Endothelial cell of umbilical vein (primary cell): ENCODE results near the gene HTT.

Experiments used
- CTCF ChIP-seq, 2 donors: IDR thresholded peaks; 1 replicate in 1 of 2; 2 replicates in 1 of 2; pipeline ENCODE4 v1.5.1; 2011; ENCODE audit warnings: low read length in 2 of 2, mild to moderate bottlenecking in 2 of 2, moderate library complexity in 2 of 2, control low read depth in 1 of 2, inconsistent platforms in 1 of 2, low read depth in 1 of 2; ENCODE audit not compliant: insufficient read depth in 1 of 2; ENCODE audit errors: extremely low read depth in 1 of 2
- EZH2 ChIP-seq: IDR thresholded peaks from 2 replicates; pipeline ENCODE4 v1.6.1; 2012; ENCODE audit warnings: borderline replicate concordance, low read depth, mild to moderate bottlenecking, moderate library complexity, low read length, inconsistent platforms; ENCODE audit not compliant: severe bottlenecking
- FOS ChIP-seq: IDR thresholded peaks from 2 replicates; pipeline ENCODE4 v1.6.1; 2011; ENCODE audit warnings: mild to moderate bottlenecking, low read length, moderate library complexity, borderline replicate concordance; ENCODE audit not compliant: insufficient read depth
- GATA2 ChIP-seq: IDR thresholded peaks from 2 replicates; pipeline ENCODE4 v1.7.0; 2011; ENCODE audit warnings: low read depth, mild to moderate bottlenecking, moderate library complexity, mixed read lengths, low read length; ENCODE audit not compliant: insufficient read length, insufficient read depth
- JUN ChIP-seq: IDR thresholded peaks from 2 replicates; pipeline ENCODE4 v1.6.1; 2011; ENCODE audit warnings: borderline replicate concordance, low read depth; ENCODE audit not compliant: insufficient read length, insufficient read depth
- MAX ChIP-seq: IDR thresholded peaks from 2 replicates; pipeline ENCODE4 v1.6.1; 2011; ENCODE audit not compliant: insufficient read depth, insufficient read length
- MYC ChIP-seq: IDR thresholded peaks from one replicate; pipeline ENCODE4 v1.6.1; 2011; ENCODE audit warnings: mild to moderate bottlenecking, low read depth, low read length
- POLR2A ChIP-seq: IDR thresholded peaks from 2 replicates; pipeline ENCODE4 v1.6.1; 2012; ENCODE audit warnings: low read depth, mild to moderate bottlenecking, control low read depth, low read length
- POLR2AphosphoS5 ChIP-seq: IDR thresholded peaks from 2 replicates; pipeline ENCODE4 v1.6.1; 2012; ENCODE audit warnings: low read depth, mild to moderate bottlenecking, control low read depth, low read length, moderate library complexity; ENCODE audit not compliant: insufficient read depth

GRCh38 chr4:3211866-3212265 lies 137.4 kb downstream of the HTT start:
- TF ChIP-seq CTCF (IDR thresholded peaks at IDR 0.05; ENCODE audit: extremely low read depth in 1 of 2, insufficient read depth in 1 of 2, low read depth in 1 of 2, low read length in 2 of 2) (no peak), MAX (no peak), POLR2A (no peak), JUN (no peak), POLR2AphosphoS5 (no peak), EZH2 (no peak), FOS (no peak), MYC (no peak), GATA2 (no peak)
